ENCODE data around the gene RTEL1.
"Not testable (repeated sequence)": the region's sequence is repeated elsewhere in the genome, so short reads cannot be mapped to it uniquely, and the experiment has no call there.

Gene RTEL1

DNA sequence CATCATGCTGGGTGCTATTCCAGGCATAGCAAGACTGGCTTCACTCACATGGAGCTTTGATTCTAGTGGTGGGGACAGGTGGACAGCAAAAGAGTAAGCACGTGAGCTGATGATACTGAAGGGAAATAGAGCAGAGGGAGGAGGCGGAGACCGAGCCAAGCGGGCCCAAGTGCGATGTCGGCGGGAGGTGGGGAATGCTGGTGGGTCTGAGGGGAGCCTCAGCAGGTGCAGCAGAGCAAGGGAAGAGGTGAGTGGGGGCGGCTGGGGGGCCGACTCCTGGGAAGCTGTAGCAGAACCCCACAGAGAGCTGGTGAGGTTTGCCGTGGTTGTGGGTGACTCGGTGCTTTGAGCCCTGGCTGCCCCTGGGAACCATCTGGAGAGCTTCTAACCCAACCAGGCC is 10.2 kb downstream of the RTEL1 start:
- no peaks in the 10 kb centered on the region for H3K27me3 ChIP-seq (ENCODE audit: control insufficient read depth, insufficient read depth, low read length)
- H3K4me1 ChIP-seq (ENCODE audit: control insufficient read depth, insufficient read depth, low read length), result no peaks in the 10 kb centered on the region
- no CpG with 5 or more reads among the region's 11 CpGs for WGBS (ENCODE audit: insufficient coverage, insufficient read length)
- no peak overlapping the region for H3K27ac ChIP-seq (ENCODE audit: low read length)
- H3K4me3 ChIP-seq (ENCODE audit: low read length), result no peak overlapping the region
- peaks cover 27% of the 10 kb centered on the region for H3K36me3 ChIP-seq (ENCODE audit: control insufficient read depth, insufficient read depth, low read length)
- DNase-seq (ENCODE audit: low read depth, low spot score), result no peak
- no peaks in the 10 kb centered on the region for H3K9me3 ChIP-seq (ENCODE audit: control insufficient read depth, insufficient read depth, low read length)

DNA sequence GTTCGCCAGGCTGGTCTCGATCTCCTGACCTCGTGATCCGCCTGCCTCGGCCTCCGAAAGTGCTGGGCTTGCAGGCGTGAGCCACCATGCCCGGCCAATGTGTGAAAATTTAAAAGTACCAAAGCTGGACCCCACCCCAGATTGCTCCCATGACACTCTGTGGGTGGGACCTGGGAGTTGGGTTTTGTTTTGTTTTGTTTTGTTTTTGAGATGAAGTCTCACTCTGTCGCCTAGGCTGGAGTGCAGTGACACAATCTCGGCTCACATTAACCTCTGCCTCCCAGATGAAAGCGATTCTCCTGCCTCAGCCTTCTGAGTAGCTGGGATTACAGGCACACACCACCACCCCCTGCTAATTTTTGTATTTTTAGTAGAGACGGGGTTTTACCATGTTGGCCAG is 13.6 kb downstream of the RTEL1 start:
- H3K4me3 ChIP-seq (ENCODE audit: low read length); H3K9me3 ChIP-seq (ENCODE audit: control insufficient read depth, insufficient read depth, low read length); H3K4me1 ChIP-seq (ENCODE audit: control insufficient read depth, insufficient read depth, low read length); H3K27me3 ChIP-seq (ENCODE audit: control insufficient read depth, insufficient read depth, low read length); H3K27ac ChIP-seq (ENCODE audit: low read length); DNase-seq (ENCODE audit: low read depth, low spot score): not testable (repeated sequence)
- peaks cover 25% of the 10 kb centered on the region for H3K36me3 ChIP-seq (ENCODE audit: control insufficient read depth, insufficient read depth, low read length)
- no CpG with 5 or more reads among the region's 12 CpGs for WGBS (ENCODE audit: insufficient coverage, insufficient read length)

DNA sequence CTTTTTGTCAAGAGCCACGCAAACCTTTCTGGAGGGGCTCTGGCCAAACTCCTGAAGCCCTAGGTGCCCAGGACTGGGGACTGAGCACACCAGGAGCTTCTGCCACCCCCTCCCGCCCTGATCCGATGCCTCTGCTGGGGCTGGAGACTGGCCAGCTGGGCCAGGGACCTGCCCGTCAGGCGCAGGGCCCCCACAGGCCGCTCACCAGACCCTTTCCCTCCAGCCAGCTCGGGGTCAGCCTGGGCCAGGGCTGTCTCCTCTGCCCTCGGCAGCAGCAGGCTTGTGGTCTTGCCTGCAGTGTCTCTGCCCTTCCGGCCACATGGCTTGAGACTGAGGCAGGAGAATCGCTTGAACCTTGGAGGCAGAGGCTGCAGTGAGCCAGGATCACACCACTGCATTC is 14.6 kb downstream of the RTEL1 start:
- Histone ChIP-seq H3K36me3 (ENCODE audit: control insufficient read depth, insufficient read depth, low read length) (peaks cover 20% of the 10 kb centered on the region), H3K4me3 (ENCODE audit: low read length) (no peak overlapping the region), H3K27ac (ENCODE audit: low read length) (no peak overlapping the region), H3K9me3 (ENCODE audit: control insufficient read depth, insufficient read depth, low read length) (no peaks in the 10 kb centered on the region), H3K27me3 (ENCODE audit: control insufficient read depth, insufficient read depth, low read length) (no peaks in the 10 kb centered on the region), H3K4me1 (ENCODE audit: control insufficient read depth, insufficient read depth, low read length) (no peaks in the 10 kb centered on the region)
- WGBS (ENCODE audit: insufficient coverage, insufficient read length), result no CpG with 5 or more reads among the region's 10 CpGs
- no peak for DNase-seq (ENCODE audit: low read depth, low spot score)

DNA sequence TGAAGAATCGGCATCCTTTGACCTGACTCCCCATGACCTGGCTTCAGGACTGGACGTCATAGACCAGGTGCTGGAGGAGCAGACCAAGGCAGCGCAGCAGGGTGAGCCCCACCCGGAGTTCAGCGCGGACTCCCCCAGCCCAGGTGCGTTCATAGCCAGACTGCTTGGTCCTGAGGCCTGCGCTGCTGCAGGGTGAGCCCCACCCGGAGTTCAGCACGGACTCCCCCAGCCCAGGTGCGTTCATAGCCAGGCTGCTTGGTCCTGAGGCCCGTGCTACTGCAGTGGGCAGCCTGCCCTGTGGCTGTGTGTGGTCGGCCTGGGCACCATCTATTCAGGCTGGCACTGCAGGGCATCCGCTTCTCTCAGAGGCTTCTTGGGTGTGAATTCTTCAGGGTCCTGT is 15.8 kb downstream of the RTEL1 start:
- Histone ChIP-seq H3K9me3 (ENCODE audit: control insufficient read depth, insufficient read depth, low read length) (no peaks in the 10 kb centered on the region), H3K36me3 (ENCODE audit: control insufficient read depth, insufficient read depth, low read length) (peaks cover 17% of the 10 kb centered on the region), H3K27me3 (ENCODE audit: control insufficient read depth, insufficient read depth, low read length) (no peaks in the 10 kb centered on the region), H3K27ac (ENCODE audit: low read length) (no peak overlapping the region), H3K4me1 (ENCODE audit: control insufficient read depth, insufficient read depth, low read length) (no peaks in the 10 kb centered on the region), H3K4me3 (ENCODE audit: low read length) (no peak overlapping the region)
- WGBS (ENCODE audit: insufficient coverage, insufficient read length), result no CpG with 5 or more reads among the region's 14 CpGs
- DNase-seq (ENCODE audit: low read depth, low spot score), result no peak

DNA sequence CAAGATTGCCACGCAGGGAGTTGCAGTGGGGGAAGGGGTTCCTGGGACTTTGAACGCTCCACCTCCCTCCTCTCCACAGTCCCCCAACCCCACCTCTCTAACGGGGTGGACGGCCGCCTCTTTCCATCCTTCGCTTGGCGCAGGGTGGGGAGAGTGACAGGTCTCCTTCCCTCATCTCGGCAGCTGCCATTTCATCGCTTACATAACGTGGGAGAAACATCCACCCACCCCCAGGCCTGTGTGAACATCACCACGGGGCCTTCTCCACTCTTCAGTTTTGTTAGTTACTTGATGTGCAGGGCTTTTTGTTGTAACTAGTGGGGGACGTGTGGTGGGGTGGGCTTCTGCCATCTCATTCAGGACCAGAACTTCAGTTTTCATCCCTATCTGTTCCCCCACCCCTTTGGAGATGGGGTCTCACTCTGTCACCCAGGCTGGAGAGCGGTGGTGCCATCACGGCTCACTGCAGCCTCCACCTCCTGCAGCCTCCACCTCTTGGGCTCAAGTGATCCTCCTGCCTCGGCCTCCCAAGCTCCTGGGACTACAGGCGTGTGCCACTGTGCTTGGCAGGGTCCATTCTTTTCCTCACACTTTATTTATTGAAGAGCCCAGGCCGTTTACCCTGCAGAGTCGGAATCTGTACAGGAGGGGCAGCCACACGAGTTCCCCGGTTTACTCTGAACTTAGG is 17.7 kb downstream of the RTEL1 start:
- Histone ChIP-seq H3K27ac (ENCODE audit: low read length) (no peak overlapping the region), H3K36me3 (ENCODE audit: control insufficient read depth, insufficient read depth, low read length) (peaks cover 17% of the 10 kb centered on the region), H3K9me3 (ENCODE audit: control insufficient read depth, insufficient read depth, low read length) (no peaks in the 10 kb centered on the region), H3K4me1 (ENCODE audit: control insufficient read depth, insufficient read depth, low read length) (no peaks in the 10 kb centered on the region), H3K4me3 (ENCODE audit: low read length) (no peak overlapping the region), H3K27me3 (ENCODE audit: control insufficient read depth, insufficient read depth, low read length) (no peaks in the 10 kb centered on the region)
- WGBS (ENCODE audit: insufficient coverage, insufficient read length), result no CpG with 5 or more reads among the region's 20 CpGs
- no peak for DNase-seq (ENCODE audit: low read depth, low spot score)

DNA sequence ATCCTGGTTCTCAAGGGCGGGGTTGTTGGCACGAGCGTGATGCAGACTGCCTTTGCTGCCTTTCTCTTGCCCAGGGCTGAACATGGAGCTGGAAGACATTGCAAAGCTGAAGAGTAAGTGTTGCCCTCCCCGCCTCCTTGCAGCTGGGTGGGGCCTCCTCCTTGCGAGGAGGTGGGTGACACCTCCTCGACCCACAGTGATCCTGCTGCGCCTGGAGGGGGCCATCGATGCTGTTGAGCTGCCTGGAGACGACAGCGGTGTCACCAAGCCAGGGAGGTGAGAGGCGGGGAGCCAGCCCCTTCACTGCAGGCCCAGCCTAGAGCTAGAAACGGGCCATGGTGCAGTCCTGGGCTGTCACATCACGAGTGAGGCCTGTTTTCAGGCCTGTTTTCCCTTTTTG is 20.0 kb downstream of the RTEL1 start:
- H3K27ac ChIP-seq (ENCODE audit: low read length), result no peak overlapping the region
- H3K4me3 ChIP-seq (ENCODE audit: low read length), result no peak overlapping the region
- peaks cover 17% of the 10 kb centered on the region for H3K36me3 ChIP-seq (ENCODE audit: control insufficient read depth, insufficient read depth, low read length)
- H3K27me3 ChIP-seq (ENCODE audit: control insufficient read depth, insufficient read depth, low read length), result no peaks in the 10 kb centered on the region
- no peaks in the 10 kb centered on the region for H3K4me1 ChIP-seq (ENCODE audit: control insufficient read depth, insufficient read depth, low read length)
- H3K9me3 ChIP-seq (ENCODE audit: control insufficient read depth, insufficient read depth, low read length), result no peaks in the 10 kb centered on the region
- no peak for DNase-seq (ENCODE audit: low read depth, low spot score)
- no CpG with 5 or more reads among the region's 13 CpGs for WGBS (ENCODE audit: insufficient coverage, insufficient read length)

DNA sequence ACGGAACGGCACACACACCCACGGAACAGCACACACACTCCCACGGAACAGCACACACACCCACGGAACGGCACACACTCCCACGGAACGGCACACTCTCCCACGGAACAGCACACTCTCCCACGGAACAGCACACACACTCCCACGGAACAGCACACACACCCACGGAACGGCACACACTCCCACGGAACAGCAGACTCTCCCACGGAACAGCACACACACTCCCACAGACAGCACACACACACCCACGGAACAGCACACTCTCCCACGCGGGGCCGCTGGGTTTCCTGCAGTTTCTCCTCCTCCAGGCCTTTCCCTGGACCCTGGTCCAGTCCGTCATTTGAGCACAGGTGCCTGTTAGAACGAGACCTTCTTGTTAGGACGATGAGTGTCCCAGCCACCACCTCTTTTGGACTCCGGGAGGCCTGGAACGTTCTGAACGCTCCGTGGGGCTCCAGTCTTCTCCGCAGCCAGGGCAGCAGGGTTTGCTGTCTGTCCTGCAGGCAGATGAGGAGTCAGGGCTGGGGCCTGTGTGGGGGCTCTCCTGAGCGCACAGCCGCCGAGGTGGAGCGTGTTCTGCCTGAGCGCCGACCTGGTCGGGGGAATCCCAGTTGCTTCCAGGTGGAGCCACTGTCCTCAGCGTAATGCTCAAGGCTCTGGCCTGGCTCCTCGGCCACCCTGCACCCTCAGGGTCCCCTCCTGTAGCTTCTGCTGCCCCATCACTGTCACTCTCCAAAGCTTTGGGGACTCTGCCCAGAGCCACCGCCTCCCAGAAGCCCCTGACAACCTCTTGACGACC is 20.8 kb downstream of the RTEL1 start:
- Histone ChIP-seq H3K4me3 (ENCODE audit: low read length) (no peak overlapping the region), H3K36me3 (ENCODE audit: control insufficient read depth, insufficient read depth, low read length) (peaks cover 17% of the 10 kb centered on the region), H3K27ac (ENCODE audit: low read length) (no peak overlapping the region), H3K27me3 (ENCODE audit: control insufficient read depth, insufficient read depth, low read length) (no peaks in the 10 kb centered on the region), H3K9me3 (ENCODE audit: control insufficient read depth, insufficient read depth, low read length) (no peaks in the 10 kb centered on the region), H3K4me1 (ENCODE audit: control insufficient read depth, insufficient read depth, low read length) (no peaks in the 10 kb centered on the region)
- no peak for DNase-seq (ENCODE audit: low read depth, low spot score)
- WGBS (ENCODE audit: insufficient coverage, insufficient read length), result no CpG with 5 or more reads among the region's 38 CpGs

DNA sequence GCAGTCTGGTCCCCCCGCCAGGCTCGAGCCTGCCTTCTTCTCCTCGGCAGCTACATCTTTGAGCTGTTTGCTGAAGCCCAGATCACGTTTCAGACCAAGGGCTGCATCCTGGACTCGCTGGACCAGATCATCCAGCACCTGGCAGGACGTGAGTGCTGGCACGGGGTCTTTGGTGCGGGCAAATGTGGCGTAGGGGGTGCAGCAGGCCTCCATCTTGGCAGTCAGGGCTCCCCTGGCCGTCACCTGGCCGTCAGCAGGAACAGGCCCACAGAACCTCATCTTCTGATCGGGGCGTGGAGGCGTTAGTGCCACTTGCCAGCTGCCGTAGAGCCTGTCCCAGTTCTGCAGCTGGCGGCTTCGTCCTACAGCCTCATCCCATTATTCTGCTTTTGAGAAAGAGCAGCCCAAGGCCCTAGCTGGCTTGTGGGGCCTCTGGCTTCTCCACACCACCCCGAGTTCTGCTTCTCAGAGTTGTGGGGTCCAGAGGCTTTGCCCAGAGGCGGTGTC is 21.7 kb downstream of the RTEL1 start:
- Histone ChIP-seq H3K4me1 (ENCODE audit: control insufficient read depth, insufficient read depth, low read length) (no peaks in the 10 kb centered on the region), H3K4me3 (ENCODE audit: low read length) (no peak overlapping the region), H3K36me3 (ENCODE audit: control insufficient read depth, insufficient read depth, low read length) (peaks cover 14% of the 10 kb centered on the region), H3K27ac (ENCODE audit: low read length) (no peak overlapping the region), H3K9me3 (ENCODE audit: control insufficient read depth, insufficient read depth, low read length) (no peaks in the 10 kb centered on the region), H3K27me3 (ENCODE audit: control insufficient read depth, insufficient read depth, low read length) (no peaks in the 10 kb centered on the region)
- no CpG with 5 or more reads among the region's 19 CpGs for whole genome bisulfite sequencing (ENCODE audit: insufficient coverage, insufficient read length)
- no peak for DNase-seq (ENCODE audit: low read depth, low spot score)

DNA sequence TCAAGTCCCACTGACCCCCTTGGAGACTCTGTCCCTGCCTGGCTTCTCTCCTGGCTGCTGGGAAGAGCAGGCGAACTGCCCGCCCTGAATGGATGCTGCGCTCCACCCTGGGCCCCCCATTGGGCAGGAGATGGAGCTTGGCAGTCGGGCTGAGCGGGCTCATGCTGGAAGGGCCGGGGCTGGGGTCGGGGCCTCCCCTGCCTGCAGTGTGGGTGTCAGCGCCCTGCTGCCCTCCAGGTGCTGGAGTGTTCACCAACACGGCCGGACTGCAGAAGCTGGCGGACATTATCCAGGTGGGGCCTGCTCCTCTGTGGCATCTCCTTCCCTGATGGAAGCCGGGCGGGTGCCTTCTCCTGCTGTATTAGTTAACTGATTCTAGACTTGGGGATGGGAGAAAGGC is 22.3 kb downstream of the RTEL1 start:
- Histone ChIP-seq H3K4me1 (ENCODE audit: control insufficient read depth, insufficient read depth, low read length) (no peaks in the 10 kb centered on the region), H3K9me3 (ENCODE audit: control insufficient read depth, insufficient read depth, low read length) (no peaks in the 10 kb centered on the region), H3K36me3 (ENCODE audit: control insufficient read depth, insufficient read depth, low read length) (peaks cover 14% of the 10 kb centered on the region), H3K4me3 (ENCODE audit: low read length) (no peak overlapping the region), H3K27me3 (ENCODE audit: control insufficient read depth, insufficient read depth, low read length) (no peaks in the 10 kb centered on the region), H3K27ac (ENCODE audit: low read length) (no peak overlapping the region)
- DNase-seq (ENCODE audit: low read depth, low spot score), result no peak
- WGBS (ENCODE audit: insufficient coverage, insufficient read length), result no CpG with 5 or more reads among the region's 13 CpGs

DNA sequence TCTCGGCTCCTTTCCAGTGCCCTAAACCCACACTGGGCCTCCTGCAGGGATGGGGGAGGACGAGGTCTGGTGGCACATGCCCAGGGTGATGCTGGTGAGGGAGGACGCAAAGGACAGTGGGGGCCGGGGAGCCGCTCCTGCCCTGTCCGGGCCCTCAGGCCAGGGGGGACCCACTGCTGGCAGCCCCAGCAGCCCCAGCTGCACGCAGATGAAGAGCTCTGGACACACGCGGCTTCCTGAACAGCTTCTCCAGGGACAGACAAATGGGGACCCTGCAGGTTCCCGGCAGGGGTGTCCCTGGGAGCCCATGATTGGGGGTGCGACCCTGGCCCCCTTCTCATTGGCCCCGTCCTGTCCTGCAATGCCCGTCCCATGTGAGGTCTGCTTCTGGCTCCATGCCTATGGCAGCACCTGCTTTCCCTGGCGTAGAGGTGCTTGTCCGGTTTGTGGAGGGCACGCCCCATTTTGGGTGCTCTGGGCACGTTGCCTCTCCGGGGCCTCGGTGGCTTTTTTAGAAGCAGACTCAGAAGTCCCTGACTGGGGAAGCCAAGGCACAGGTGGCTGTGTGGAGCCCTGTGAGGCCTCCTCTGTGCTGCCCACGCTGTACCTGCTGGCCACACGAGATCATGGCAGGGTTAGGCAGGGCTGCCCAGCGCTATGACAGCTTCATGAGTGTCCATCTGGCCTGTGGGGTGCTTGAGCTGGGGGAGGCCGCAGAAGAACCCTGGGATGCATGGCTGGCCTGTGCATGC is 22.9 kb downstream of the RTEL1 start:
- Histone ChIP-seq H3K4me1 (ENCODE audit: control insufficient read depth, insufficient read depth, low read length) (peaks cover 2% of the 10 kb centered on the region; the same call in 1 of the 2 replicates), H3K27me3 (ENCODE audit: control insufficient read depth, insufficient read depth, low read length) (no peaks in the 10 kb centered on the region), H3K4me3 (ENCODE audit: low read length) (no peak overlapping the region), H3K27ac (ENCODE audit: low read length) (no peak overlapping the region), H3K36me3 (ENCODE audit: control insufficient read depth, insufficient read depth, low read length) (peaks cover 14% of the 10 kb centered on the region), H3K9me3 (ENCODE audit: control insufficient read depth, insufficient read depth, low read length) (no peaks in the 10 kb centered on the region)
- no peak for DNase-seq (ENCODE audit: low read depth, low spot score)
- no CpG with 5 or more reads among the region's 23 CpGs for WGBS (ENCODE audit: insufficient coverage, insufficient read length)

Data from iPS DF 6.9 (cell line).